Measurements from ENCODE around the gene GNAI2. TPM values are rescaled to one million over a fixed set of nuclear protein-coding genes. Genes with fewer than 3 reads are reported as not detected.
A peak's percentile ranks its signal among the peaks of the same experiment; 100 is the strongest.
"Not testable (repeated sequence)": the region's sequence is repeated elsewhere in the genome, so short reads cannot be mapped to it uniquely, and the experiment has no call there.

The GNAI2 gene
- total RNA-seq, 2 experiments from 2014 or later, result 238 to 242 TPM

- no peak for TF ChIP-seq CTCF (IDR thresholded peaks at IDR 0.05)
- no peak overlapping the region for H3K4me3 Mint-ChIP-seq
- H3K27ac Mint-ChIP-seq, result no peak overlapping the region
- no peaks in the 10 kb centered on the region for H3K36me3 Mint-ChIP-seq (ENCODE audit: low read depth)
- no peaks in the 10 kb centered on the region for H3K9me3 Mint-ChIP-seq
- DNase-seq (no peak), ATAC-seq (no peak)
- peaks cover 27% of the 10 kb centered on the region for H3K27me3 Mint-ChIP-seq
- intact Hi-C loops (cut with micrococcal nuclease), result no loop called here
- ChIA-PET POLR2A (no interaction called here), CTCF (interaction anchor here (1.2 to 6.0 kb wide), 2 partner anchors 14 to 17 kb away, joined by 3 to 28 read pairs; no protein-coding TSS in a partner anchor)
- peaks cover 4% of the 10 kb centered on the region for H3K4me1 Mint-ChIP-seq (ENCODE audit: low read depth)
Measured at GRCh38 chr3:50208677-50209344, 27.2 kb upstream of the GNAI2 start.

GRCh38 chr3:50210176-50210509 is 25.9 kb upstream of the GNAI2 start:
- DNase-seq (no peak), ATAC-seq (no peak)
- peaks cover 4% of the 10 kb centered on the region for H3K4me1 Mint-ChIP-seq (ENCODE audit: low read depth)
- intact Hi-C loops (cut with micrococcal nuclease), result no loop called here
- no peak overlapping the region for H3K4me3 Mint-ChIP-seq
- ChIA-PET POLR2A (no interaction called here), CTCF (interaction anchor here (0.7 to 6.0 kb wide), 5 partner anchors 9 to 88 kb away, joined by 3 to 28 read pairs (median 3); no protein-coding TSS in a partner anchor)
- H3K27ac Mint-ChIP-seq, result no peak overlapping the region
- no peak for TF ChIP-seq CTCF (IDR thresholded peaks at IDR 0.05)
- H3K36me3 Mint-ChIP-seq (ENCODE audit: low read depth), result no peaks in the 10 kb centered on the region
- peaks cover 18% of the 10 kb centered on the region for H3K27me3 Mint-ChIP-seq
- H3K9me3 Mint-ChIP-seq, result no peaks in the 10 kb centered on the region

GRCh38 chr3:50210510-50211367 is 25.3 kb upstream of the GNAI2 start:
- Mint-ChIP-seq H3K36me3 (ENCODE audit: low read depth) (no peaks in the 10 kb centered on the region), H3K4me3 (no peak overlapping the region), H3K27ac (no peak overlapping the region), H3K27me3 (peaks cover 18% of the 10 kb centered on the region), H3K4me1 (ENCODE audit: low read depth) (peaks cover 4% of the 10 kb centered on the region), H3K9me3 (no peaks in the 10 kb centered on the region)
- no peak for TF ChIP-seq CTCF (IDR thresholded peaks at IDR 0.05)
- ATAC-seq (no peak), DNase-seq (no peak)
- POLR2A ChIA-PET, result no interaction called here
- intact Hi-C loops (cut with micrococcal nuclease), result no loop called here
- CTCF ChIA-PET, result interaction anchor here (0.7 to 6.0 kb wide), 7 partner anchors 8 to 88 kb away, joined by 3 to 28 read pairs (median 3); no protein-coding TSS in a partner anchor

GRCh38 chr3:50211368-50211717 is 24.7 kb upstream of the GNAI2 start:
- POLR2A ChIA-PET, result interaction anchor here (0.9 kb wide), 1 partner anchor 8 kb away, joined by 3 read pairs; no protein-coding TSS in a partner anchor
- intact Hi-C loops (cut with micrococcal nuclease); H3K9me3 Mint-ChIP-seq; H3K36me3 Mint-ChIP-seq (ENCODE audit: low read depth); H3K4me1 Mint-ChIP-seq (ENCODE audit: low read depth); ATAC-seq; H3K27ac Mint-ChIP-seq; H3K4me3 Mint-ChIP-seq; DNase-seq: not testable (repeated sequence)
- CTCF ChIA-PET, result interaction anchor here (0.7 to 2.4 kb wide), 8 partner anchors 8 to 89 kb away, joined by 3 to 22 read pairs (median 4); no protein-coding TSS in a partner anchor
- peaks cover 16% of the 10 kb centered on the region for H3K27me3 Mint-ChIP-seq

- no peak for TF ChIP-seq CTCF (IDR thresholded peaks at IDR 0.05)
- H3K27ac Mint-ChIP-seq, result no peak overlapping the region
- ATAC-seq, result peak; percentile 93
- H3K4me1 Mint-ChIP-seq (ENCODE audit: low read depth), result peaks cover 4% of the 10 kb centered on the region
- peak; percentile 88 for DNase-seq
- POLR2A ChIA-PET, result interaction anchor here (0.9 kb wide), 1 partner anchor 9 kb away, joined by 3 read pairs; no protein-coding TSS in a partner anchor
- CTCF ChIA-PET, result interaction anchor here (0.7 to 2.4 kb wide), 5 partner anchors 9 to 18 kb away, joined by 3 to 22 read pairs (median 4); no protein-coding TSS in a partner anchor
- intact Hi-C loops (cut with micrococcal nuclease), result no loop called here
- no peaks in the 10 kb centered on the region for H3K9me3 Mint-ChIP-seq
- no peaks in the 10 kb centered on the region for H3K36me3 Mint-ChIP-seq (ENCODE audit: low read depth)
- H3K4me3 Mint-ChIP-seq, result no peak overlapping the region
- peaks cover 10% of the 10 kb centered on the region for H3K27me3 Mint-ChIP-seq
Measured at GRCh38 chr3:50211930-50212329, 24.1 kb upstream of the GNAI2 start.
